Hepatocyte (in vitro differentiated cells): ENCODE measurements around the gene FGF1.

Experiments
- EZH2 ChIP-seq: fragments of 200-600 bp; sonication (generic); IDR thresholded peaks from 2 replicates; pipeline ENCODE4 v1.6.1; 2016; ENCODE audit warnings: antibody characterized with exemption, mild to moderate bottlenecking, borderline replicate concordance
- TF ChIP-seq, protein P1 (sequence below): fragments of 200-600 bp; sonication (generic); IDR thresholded peaks from 2 replicates; pipeline ENCODE4 v1.5.1; 2016; ENCODE audit warnings: antibody characterized with exemption, mild to moderate bottlenecking; ENCODE audit not compliant: poor library complexity

DNA sequence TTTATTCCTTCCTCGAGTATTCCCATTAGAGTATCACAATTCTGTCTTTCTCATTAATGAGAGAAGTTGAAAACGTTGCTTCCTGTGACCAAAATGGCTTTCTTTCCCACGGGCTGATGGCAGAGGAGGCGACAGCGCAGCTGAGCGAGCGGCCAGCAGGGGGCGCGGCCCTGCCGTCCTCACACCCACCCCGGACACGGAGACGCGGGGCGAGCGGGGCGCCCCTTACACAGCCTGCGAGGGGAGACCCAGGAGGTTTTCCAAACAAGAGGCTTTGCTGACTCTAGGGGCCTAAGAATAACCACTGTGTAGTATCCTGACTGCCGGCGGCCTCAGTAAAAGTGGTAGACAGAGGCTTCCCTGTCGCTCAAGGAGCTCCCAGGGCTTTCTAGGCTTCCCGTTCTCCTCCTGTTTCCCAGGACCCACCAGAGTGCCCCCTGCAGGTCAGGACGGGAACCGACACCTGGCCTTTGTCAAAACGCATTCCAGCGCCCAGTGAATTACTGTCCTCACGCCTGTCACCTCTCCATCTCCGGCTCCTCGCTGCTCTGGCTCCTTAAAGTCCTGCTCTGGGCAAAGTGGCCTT lies 27.3 kb upstream of the FGF1 start:
- TF ChIP-seq EZH2 = no peak
- TF ChIP-seq, protein P1, sequence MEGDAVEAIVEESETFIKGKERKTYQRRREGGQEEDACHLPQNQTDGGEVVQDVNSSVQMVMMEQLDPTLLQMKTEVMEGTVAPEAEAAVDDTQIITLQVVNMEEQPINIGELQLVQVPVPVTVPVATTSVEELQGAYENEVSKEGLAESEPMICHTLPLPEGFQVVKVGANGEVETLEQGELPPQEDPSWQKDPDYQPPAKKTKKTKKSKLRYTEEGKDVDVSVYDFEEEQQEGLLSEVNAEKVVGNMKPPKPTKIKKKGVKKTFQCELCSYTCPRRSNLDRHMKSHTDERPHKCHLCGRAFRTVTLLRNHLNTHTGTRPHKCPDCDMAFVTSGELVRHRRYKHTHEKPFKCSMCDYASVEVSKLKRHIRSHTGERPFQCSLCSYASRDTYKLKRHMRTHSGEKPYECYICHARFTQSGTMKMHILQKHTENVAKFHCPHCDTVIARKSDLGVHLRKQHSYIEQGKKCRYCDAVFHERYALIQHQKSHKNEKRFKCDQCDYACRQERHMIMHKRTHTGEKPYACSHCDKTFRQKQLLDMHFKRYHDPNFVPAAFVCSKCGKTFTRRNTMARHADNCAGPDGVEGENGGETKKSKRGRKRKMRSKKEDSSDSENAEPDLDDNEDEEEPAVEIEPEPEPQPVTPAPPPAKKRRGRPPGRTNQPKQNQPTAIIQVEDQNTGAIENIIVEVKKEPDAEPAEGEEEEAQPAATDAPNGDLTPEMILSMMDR = peak; percentile 95
